K562 (cell line): Measurements from ENCODE around the gene RUNX1. TPM values are rescaled to one million over a fixed set of nuclear protein-coding genes. Genes with fewer than 3 reads are reported as not detected.
A peak's percentile ranks its signal among the peaks of the same experiment; 100 is the strongest.

Experiments used
- ATAC-seq: fragments of 200-7000 bp; cut with Tn5 transposase; 3 replicates; pipeline ENCODE4 v1.9.1; 2020; ENCODE audit warnings: moderate library complexity
- BruUV-seq: library from RNA; stranded (reverse); fragments of 400-500 nt; replicated peaks from 2 replicates; lab custom pipeline; 2021; lab: Mats Ljungman, UMichigan
- CTCF ChIA-PET: fragments of 300-600 bp; formaldehyde crosslinking; extraction: SDS; loops from one replicate; lab custom pipeline; 2021; ENCODE audit warnings: low intra/inter-chr PET ratio; lab: Yijun Ruan, JAX
- POLR2A ChIA-PET: fragments of 300-600, 350-650 bp; sonication (Branson Sonifier 250); formaldehyde crosslinking; extraction: SDS; loops from one replicate; lab custom pipeline; 2021; ENCODE audit warnings: antibody characterized with exemption, inconsistent platforms; lab: Yijun Ruan, JAX
- DNase-seq, 4 experiments: peaks; one replicate each; pipeline versions ENCODE4 v3.0.0 to v3.0.0-alpha.2; 2011 to 2018; ENCODE audit warnings: low spot score in 3 of 4, mixed read lengths in 3 of 4; ENCODE audit errors: extremely low read depth in 1 of 4
- FAIRE-seq: peaks from 2 replicates; lab custom pipeline; 2011; peaks lifted over from hg19 to GRCh38; lab: Jason Lieb, UNC
- H2AFZ ChIP-seq: 2 replicates; pipeline ENCODE4 v1.6.0; 2011; ENCODE audit warnings: low read depth, low read length, control low read depth, inconsistent platforms
- H3K27ac ChIP-seq: fragments of 200-600 bp; 3 replicates; pipeline ENCODE4 v1.8.0; 2011; ENCODE audit warnings: low read depth, mild to moderate bottlenecking, control low read depth, inconsistent platforms, low read length, moderate library complexity, mixed read lengths; ENCODE audit errors: extremely low read depth
- H3K27me3 ChIP-seq, 2 experiments: fragments of 300-600 bp in 1 of 2; 2 replicates in 1 of 2; 3 replicates in 1 of 2; pipeline versions ENCODE4 v1.6.0 to v1.8.0; 2011; ENCODE audit warnings: inconsistent platforms in 2 of 2, low read length in 2 of 2, mild to moderate bottlenecking in 1 of 2, mixed read lengths in 1 of 2, moderate library complexity in 1 of 2; ENCODE audit not compliant: control insufficient read depth in 2 of 2, insufficient read depth in 2 of 2
- H3K36me3 ChIP-seq: fragments of 300-600 bp; 3 replicates; pipeline ENCODE4 v1.8.0; 2011; ENCODE audit warnings: mild to moderate bottlenecking, low read length, inconsistent platforms; ENCODE audit not compliant: control insufficient read depth, insufficient read depth
- H3K4me1 ChIP-seq, 2 experiments: fragments of 200-600 bp in 1 of 2; replicated peaks in 1 of 2; 2 replicates in 1 of 2; 3 replicates in 1 of 2; pipeline versions ENCODE4 v1.5.1 to v1.8.0; 2011; ENCODE audit warnings: inconsistent platforms in 2 of 2, low read length in 2 of 2, mild to moderate bottlenecking in 1 of 2, mixed read lengths in 1 of 2, moderate library complexity in 1 of 2; ENCODE audit not compliant: control insufficient read depth in 2 of 2, insufficient read depth in 2 of 2
- H3K4me2 ChIP-seq: 2 replicates; pipeline ENCODE4 v1.6.1; 2011; ENCODE audit warnings: low read length, control low read depth, inconsistent platforms, mixed read lengths; ENCODE audit not compliant: insufficient read depth
- H3K4me3 ChIP-seq: fragments of 200-600 bp; sonication (generic), shearing (Covaris generic); 2 replicates; pipeline ENCODE4 v1.5.1; 2016; ENCODE audit warnings: control low read depth, inconsistent platforms
- H3K79me2 ChIP-seq: fragments of 200-600 bp; 3 replicates; pipeline ENCODE4 v1.8.0; 2011; ENCODE audit warnings: low read length, inconsistent platforms; ENCODE audit not compliant: control insufficient read depth, insufficient read depth
- H3K9ac ChIP-seq, 2 experiments: 2 replicates each; pipeline versions ENCODE4 v1.6.0 to v1.6.1; 2011; ENCODE audit warnings: low read depth in 2 of 2, low read length in 2 of 2, control low read depth in 1 of 2, inconsistent platforms in 1 of 2, mild to moderate bottlenecking in 1 of 2, mixed read lengths in 1 of 2; ENCODE audit not compliant: insufficient read depth in 1 of 2
- H3K9me1 ChIP-seq: one replicate; pipeline ENCODE4 v1.6.0; 2011; ENCODE audit warnings: inconsistent platforms, mild to moderate bottlenecking, low read length, moderate library complexity; ENCODE audit not compliant: control insufficient read depth, insufficient read depth
- H3K9me3 ChIP-seq: replicated peaks from 2 replicates; pipeline ENCODE4 v1.5.1; 2011; ENCODE audit warnings: low read depth, low read length, inconsistent platforms; ENCODE audit not compliant: control insufficient read depth, insufficient read depth
- H4K20me1 ChIP-seq: replicated peaks from 2 replicates; pipeline ENCODE4 v1.6.1; 2011; ENCODE audit warnings: low read length, inconsistent platforms, mixed read lengths; ENCODE audit not compliant: control insufficient read depth, insufficient read depth
- ASH1L ChIP-seq: fragments of 450-650 bp; IDR thresholded peaks from 2 replicates; pipeline ENCODE4 v1.6.1; 2018; ENCODE audit warnings: borderline replicate concordance, mild to moderate bottlenecking, low read depth; ENCODE audit not compliant: partially characterized antibody
- BCOR ChIP-seq: fragments of 450-650 bp; IDR thresholded peaks from 2 replicates; pipeline ENCODE4 v1.6.1; 2016
- CBX2 ChIP-seq: fragments of 200-600 bp; sonication (generic); IDR thresholded peaks from one replicate; pipeline ENCODE4 v1.6.1; 2012; ENCODE audit warnings: mild to moderate bottlenecking, low read length, inconsistent platforms; ENCODE audit not compliant: insufficient read depth, poor library complexity, severe bottlenecking
- GTF2F1 ChIP-seq: IDR thresholded peaks from 2 replicates; pipeline ENCODE4 v1.6.1; 2011; ENCODE audit warnings: low read depth, low read length, improper control_type of control experiment
- KDM1A ChIP-seq, 2 experiments: fragments of 450-650 bp; IDR thresholded peaks; 2 replicates each; pipeline ENCODE4 v1.6.1; 2016; ENCODE audit warnings: mild to moderate bottlenecking in 2 of 2
- TBL1XR1 ChIP-seq, 2 experiments: IDR thresholded peaks; 2 replicates each; pipeline ENCODE4 v1.6.1; 2012; ENCODE audit warnings: improper control_type of control experiment in 2 of 2, low read length in 2 of 2, mild to moderate bottlenecking in 1 of 2
- TOE1 ChIP-seq, 2 experiments: fragments of 450-650 bp in 1 of 2; sonication (generic) in 1 of 2; formaldehyde crosslinking in 1 of 2; IDR thresholded peaks; 2 replicates each; pipeline versions ENCODE4 v1.7.1 to v1.8.0; 2016 to 2022; ENCODE audit warnings: borderline replicate concordance in 2 of 2, mild to moderate bottlenecking in 2 of 2, antibody characterized with exemption in 1 of 2, inconsistent platforms in 1 of 2, low read depth in 1 of 2, missing genetic modification reagents in 1 of 2, moderate library complexity in 1 of 2
- ZFP36 ChIP-seq: fragments of 150-350 bp; IDR thresholded peaks from 2 replicates; pipeline ENCODE4 v1.6.1; 2018; ENCODE audit warnings: low read length, low read depth; ENCODE audit not compliant: partially characterized antibody
- whole genome bisulfite sequencing: fragments of 100-300 bp; shearing (Covaris generic); methylation state at CpG from one replicate; pipeline ENCODE4 v1.1.6; 2016; ENCODE audit warnings: low coverage, mixed read lengths; ENCODE audit not compliant: insufficient coverage; ENCODE audit errors: missing lambda C conversion rate; 5-methylcytosine and 5-hydroxymethylcytosine counted together
- in situ Hi-C: fragments of 300-500 bp; cut with MboI; formaldehyde crosslinking; loops from 4 replicates; pipeline ENCODE4 v1.15.0; 2018; ENCODE audit warnings: inconsistent platforms, mixed read lengths
- intact Hi-C: fragments of 100-400 bp; cut with micrococcal nuclease; formaldehyde crosslinking; loops from 2 replicates; pipeline ENCODE4 v1.14.2; 2022
- polyA plus RNA-seq, 8 experiments: library from polyadenylated mRNA; depleted of rRNA in 4 of 8; stranded (reverse) in 5 of 8; unstranded in 3 of 8; fragments of >200 nt; fragmentation: Nextera tagmentation in 2 of 8; fragmentation: Illumina TruSeq in 1 of 8; extraction: Ambion mirVana in 2 of 8; extraction: Trizol in 1 of 8; gene quantifications; 2 replicates each; pipeline versions ENCODE4 v1.2.1 to v1.2.3, GENCODE V29; 2011 to 2014; ENCODE audit warnings: inconsistent platforms in 1 of 8, missing spikeins in 1 of 8
- total RNA-seq, 7 experiments: library from RNA; depleted of rRNA in 6 of 7; stranded (reverse); fragments of >200 nt in 6 of 7; fragmentation: Illumina TruSeq in 2 of 7; extraction: Trizol in 2 of 7; gene quantifications; 2 replicates each; pipeline versions ENCODE4 v1.2.1 to v1.2.3, GENCODE V29; 2011 to 2021; ENCODE audit warnings: low replicate concordance in 1 of 7

RUNX1 gene
- total and polyA plus RNA-seq, 9 of the 15 experiments (the other 6 are each of a cell fraction or from before 2014, with no cell fraction given): 2.2 to 68.6 (median 17.8) TPM

DNA sequence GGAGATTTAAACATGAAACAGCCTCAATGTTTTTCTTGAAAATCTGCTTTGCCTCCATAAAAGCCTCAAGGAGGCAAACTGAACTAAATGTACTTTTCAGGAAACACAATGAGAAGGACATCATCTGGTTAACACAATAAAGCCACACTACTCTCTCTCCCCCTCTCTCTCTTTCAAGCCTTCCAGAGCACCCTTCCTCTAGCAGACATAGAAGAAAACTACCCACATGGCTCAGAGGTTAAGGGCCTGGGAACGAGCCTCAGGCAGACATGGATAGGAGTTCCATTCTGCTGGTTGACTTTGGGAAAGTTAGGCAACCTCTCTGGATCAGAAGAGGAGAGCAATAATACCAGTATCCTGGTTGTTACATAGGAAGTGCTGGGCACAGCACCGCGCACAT, 42.9 kb downstream of the RUNX1 start:
- ATAC-seq (no peak), FAIRE-seq (no peak), DNase-seq (no peak)
- no peaks in the 10 kb centered on the region for H4K20me1 ChIP-seq
- no peaks in the 10 kb centered on the region for H3K36me3 ChIP-seq
- no peak overlapping the region for H3K4me3 ChIP-seq
- WGBS: 78% methylated on average over 3 of the region's 3 CpGs
- H3K27ac ChIP-seq: no peak overlapping the region
- H2AFZ ChIP-seq: peak overlapping the region; percentile 7; the same call in 1 of the 2 replicates
- intact Hi-C loops (no loop called here), in situ Hi-C loops (no loop called here)
- no peaks in the 10 kb centered on the region for H3K9me1 ChIP-seq
- no peak overlapping the region for H3K4me2 ChIP-seq
- no peaks in the 10 kb centered on the region for H3K79me2 ChIP-seq
- TF ChIP-seq TBL1XR1 (IDR thresholded peaks at IDR 0.05; ENCODE audit: low read length in 2 of 2) (no peak), ZFP36 (peak; percentile 46), ASH1L (no peak), BCOR (peak; percentile 51; the same call in 1 of the 2 replicates), GTF2F1 (no peak), CBX2 (no peak), KDM1A (IDR thresholded peaks at IDR 0.05) (0 out of 4 replicates have a peak, but pooled peaks of 1 of the 2 experiments have one; percentile 18), TOE1 (IDR thresholded peaks at IDR 0.05; ENCODE audit: borderline replicate concordance) (no peak), TOE1 (CRISPR knock-in tag; IDR thresholded peaks at IDR 0.05; ENCODE audit: borderline replicate concordance, low read depth) (no peak)
- H3K4me1 ChIP-seq: peaks cover 3 to 28% of the 10 kb centered on the region in 2 experiments; a peak in 4 of 5 replicates
- H3K27me3 ChIP-seq: no peaks in the 10 kb centered on the region
- CTCF ChIA-PET: no interaction called here
- POLR2A ChIA-PET: interaction anchor here (1.0 to 2.0 kb wide), 4 partner anchors 10 to 20 kb away, joined by 3 to 5 read pairs (median 4); no protein-coding TSS in a partner anchor
- no peak overlapping the region for H3K9ac ChIP-seq
- no peaks in the 10 kb centered on the region for H3K9me3 ChIP-seq
- BruUV-seq: no TSS peak
